ENCODE data around the gene PNMA1.

The PNMA1 gene

DNA sequence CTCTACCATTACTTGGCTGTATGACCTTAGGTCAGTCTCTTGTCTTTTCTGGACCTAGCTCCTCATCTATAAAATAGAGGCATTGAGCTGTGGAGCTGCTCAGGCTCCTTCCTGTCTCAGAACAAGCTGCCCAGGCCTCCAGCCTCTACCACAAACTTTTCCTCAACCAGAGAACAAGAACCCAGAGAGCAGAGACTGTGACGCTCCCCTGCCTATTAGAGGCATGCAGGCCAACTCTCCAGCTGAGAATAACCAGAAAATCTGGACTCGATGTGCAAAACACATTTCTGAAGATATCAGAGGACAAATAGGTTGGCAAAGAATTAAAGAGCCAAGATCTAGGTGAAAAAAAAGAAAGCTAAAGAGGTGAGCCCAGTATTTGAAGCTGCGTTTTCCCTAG, 17.8 kb upstream of the PNMA1 start:
- no peak for DNase-seq

GRCh38 chr14:73731111-73731510, 16.9 kb upstream of the PNMA1 start:
- DNase-seq = no peak

- no peak for DNase-seq
Observed at GRCh38 chr14:73729556-73730265, 15.5 kb upstream of the PNMA1 start.

- DNase-seq = peak; percentile 78 to 87
Observed at GRCh38 chr14:73728717-73729330, 14.6 kb upstream of the PNMA1 start.

DNA sequence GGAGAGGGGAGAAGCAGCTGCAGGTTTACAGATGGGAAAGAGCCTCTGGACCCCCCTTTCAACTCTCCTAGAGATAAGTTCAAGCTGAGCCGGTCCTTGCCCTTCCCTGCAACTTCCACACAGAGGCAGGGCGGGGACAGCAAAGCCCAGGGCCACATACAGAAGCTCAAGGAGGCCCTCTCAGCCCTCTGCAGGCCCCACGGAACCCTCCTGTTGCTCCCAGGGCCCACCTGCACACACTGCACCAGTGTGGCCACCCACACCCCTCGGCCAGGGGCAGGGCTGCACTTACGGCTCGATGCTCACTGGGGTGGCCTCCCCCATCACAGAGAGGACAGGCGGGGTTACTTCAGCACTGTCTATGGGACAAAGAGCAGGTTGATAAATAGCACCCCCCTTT, 13.0 kb upstream of the PNMA1 start:
- no peak for DNase-seq

DNA sequence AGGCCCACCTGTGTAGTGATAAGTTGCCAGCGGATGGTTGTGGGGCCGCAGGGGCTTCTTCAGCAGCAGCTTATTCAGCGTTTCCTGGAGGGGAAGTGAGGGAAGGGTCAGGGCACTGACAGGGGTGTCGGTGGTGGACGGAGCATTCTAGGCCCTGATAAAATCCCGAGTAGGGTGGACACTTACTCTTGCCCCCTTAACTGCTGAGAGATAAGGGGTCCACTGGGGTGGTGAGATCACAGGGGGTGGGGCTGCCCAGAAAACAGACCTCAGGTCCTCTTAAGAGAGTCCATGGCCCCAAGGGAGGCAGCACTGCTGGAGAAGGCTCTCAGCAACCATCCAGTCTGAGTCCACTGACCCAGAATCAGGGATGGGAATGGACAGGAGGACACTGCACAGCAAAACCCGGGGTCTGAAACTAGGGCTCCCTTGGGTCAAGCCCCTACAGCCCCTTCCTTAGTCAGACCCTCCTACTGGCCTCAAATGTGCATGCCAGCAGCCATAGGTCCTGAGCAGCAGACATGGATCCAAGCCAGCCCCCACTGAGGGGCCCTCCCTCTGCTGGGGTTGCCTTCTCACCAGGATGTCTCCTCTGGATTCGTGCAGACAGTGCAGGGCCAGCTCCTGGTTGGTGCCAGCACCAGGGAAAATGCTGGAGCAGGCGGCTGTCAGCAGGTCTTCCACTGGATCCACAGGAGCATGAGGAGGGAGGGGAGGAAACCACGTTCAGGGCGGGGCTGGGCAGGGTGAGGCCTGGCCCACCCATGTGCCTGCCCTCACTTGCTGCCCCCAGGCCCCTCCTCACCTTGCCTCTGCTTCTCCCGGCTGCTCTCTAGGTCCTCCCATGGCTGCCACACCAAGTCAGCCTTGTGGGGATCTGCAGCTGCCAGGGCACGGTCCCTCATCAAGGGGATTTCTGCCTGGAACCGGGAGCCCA, 12.1 kb upstream of the PNMA1 start:
- no peak for DNase-seq

- no peak for DNase-seq
Observed at GRCh38 chr14:73725116-73726024, 11.2 kb upstream of the PNMA1 start.

GRCh38 chr14:73724696-73725095, 10.5 kb upstream of the PNMA1 start:
- DNase-seq = no peak

DNA sequence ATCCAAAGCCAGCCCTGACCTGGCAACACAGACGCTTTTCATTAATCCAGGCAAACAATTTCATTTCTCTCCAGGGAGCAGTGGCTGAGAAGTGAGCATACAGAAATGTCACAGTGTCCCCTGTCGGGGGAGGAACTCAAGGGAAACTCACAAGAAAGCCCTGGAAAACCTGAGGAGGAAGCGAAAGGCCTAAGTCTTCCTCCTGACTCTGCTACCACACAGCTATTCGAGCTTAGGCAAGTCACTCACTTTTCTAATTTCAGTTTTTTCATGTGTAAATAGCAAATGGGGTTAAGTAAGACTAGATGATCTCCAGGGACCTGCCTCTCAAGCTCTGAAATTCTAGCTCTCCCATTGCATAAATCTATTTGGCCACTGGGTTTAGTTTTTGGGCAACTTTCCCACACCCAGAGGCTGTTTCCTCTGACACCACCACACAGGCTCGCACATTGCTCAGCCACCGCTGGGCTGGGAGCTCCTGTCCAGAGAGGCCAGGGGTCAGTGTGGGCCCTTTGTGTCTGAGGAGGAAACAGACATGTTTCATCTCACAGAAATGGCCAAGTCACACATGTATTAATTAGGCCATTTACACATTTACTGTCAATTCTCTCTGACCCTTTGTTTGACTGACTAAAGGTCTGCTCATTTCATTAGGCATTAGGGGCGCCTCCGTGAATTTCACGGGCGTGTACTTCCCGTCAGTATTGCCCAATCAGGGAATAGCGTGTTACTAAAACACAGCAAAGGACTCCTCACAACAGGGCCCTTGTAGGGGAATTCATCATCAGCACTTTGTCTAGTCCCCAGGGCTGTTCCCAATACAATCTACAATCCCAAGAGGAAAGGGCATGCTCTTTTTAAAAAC, 9.8 kb upstream of the PNMA1 start:
- no peak for DNase-seq

- DNase-seq = no peak
Observed at GRCh38 chr14:73723406-73723796, 9.2 kb upstream of the PNMA1 start.

- DNase-seq = no peak
Observed at GRCh38 chr14:73722581-73722980, 8.4 kb upstream of the PNMA1 start.

GRCh38 chr14:73721101-73721821, 7.1 kb upstream of the PNMA1 start:
- no peak for DNase-seq

- DNase-seq = no peak
Observed at GRCh38 chr14:73720636-73721035, 6.5 kb upstream of the PNMA1 start.

GRCh38 chr14:73719791-73720190, 5.6 kb upstream of the PNMA1 start:
- no peak for DNase-seq

DNA sequence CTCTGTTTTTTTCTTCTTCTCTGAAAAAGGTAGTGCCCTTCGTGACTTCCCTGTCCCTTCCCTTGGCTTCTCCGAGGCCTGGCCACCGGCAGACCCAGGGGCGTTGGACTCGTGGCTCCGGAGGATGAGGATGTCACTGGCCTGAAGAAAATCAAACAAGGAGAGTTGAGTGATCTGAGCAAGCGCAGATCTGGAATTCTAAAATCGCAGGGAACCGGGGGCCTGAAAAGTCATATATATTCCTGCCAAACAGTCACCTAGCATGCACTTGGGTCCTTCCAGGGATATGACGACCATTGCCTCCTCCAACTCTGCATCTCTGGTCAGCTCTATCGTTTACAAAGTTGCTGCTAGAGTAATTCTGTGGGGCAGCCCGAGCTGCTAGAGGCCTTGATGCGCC, 5.2 kb upstream of the PNMA1 start:
- DNase-seq = no peak

DNA sequence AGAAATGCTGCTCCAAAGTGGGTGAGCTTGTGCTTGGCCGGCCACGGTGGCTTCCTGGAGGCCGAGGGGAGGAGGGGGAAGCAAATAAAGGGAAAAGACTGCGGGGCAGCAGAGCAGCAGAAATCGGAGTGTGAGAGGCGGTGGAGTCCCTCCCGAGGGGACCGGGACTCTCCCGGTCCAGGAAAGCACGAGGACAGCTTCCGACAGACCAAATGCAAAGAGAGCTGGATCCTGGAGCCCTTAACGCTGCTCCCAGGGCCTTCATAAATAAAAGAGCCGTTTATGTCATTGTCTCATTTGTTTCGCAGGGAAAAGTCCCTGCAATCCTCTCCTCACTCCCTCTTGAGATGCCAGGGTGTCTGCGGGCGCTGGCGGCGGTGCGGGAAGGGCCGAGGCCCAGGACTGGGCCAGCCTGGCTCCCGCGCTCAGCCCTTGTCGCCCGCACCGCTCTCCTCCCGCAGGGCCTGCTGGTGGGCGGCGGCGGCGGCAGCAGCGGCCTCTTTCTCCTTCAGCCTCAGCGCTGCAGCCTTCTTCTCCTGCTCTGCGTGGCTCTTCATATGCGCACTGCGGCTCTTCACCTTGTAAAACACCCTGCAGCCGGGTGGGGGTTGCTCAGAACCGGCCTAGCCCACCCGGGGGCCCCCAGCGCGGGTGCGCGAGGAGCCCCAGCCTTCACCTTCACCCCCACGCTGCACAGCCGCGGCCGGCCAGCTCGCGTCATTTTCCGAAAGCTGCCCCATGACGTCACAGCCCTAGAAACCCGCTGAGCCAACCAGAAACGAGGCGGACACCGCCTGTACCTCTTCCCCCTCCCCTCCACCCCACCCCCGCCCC, 4.5 kb upstream of the PNMA1 start:
- no peak for DNase-seq

DNA sequence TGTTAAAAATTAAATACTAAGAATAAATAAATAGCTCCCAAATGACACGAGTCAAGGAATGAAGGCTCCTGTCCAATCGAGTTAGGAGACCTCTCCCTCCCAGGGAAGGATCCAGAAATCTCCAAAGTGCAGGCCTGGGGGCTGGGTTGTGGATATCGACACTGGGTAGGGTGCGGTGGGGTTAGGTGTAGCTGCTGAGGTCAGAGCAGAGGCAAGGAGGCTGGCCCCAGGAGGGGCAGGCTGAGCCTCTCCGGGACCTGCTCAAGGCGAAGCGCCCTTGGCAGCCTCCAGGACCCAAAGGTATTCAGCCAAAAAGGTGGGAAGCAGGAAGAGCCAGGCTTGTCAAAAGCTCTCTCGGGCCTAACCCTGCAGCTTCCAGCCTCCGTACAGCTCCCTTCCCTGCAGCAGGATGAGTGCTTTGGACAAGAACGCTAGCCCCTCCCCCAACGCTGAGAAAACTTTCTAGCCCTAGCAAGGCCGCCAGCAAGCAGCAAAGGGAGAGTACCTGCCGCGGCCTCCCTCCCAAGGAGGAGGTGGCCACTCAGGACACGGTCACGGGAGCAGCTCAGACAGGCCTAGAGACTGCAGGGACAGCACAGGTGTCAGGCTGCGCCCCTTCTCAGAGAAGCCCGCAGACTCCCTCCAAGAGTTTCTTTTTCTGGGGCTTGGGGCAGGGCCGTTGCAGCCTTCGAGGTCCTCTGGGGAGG, 3.7 kb upstream of the PNMA1 start:
- DNase-seq = no peak

DNA sequence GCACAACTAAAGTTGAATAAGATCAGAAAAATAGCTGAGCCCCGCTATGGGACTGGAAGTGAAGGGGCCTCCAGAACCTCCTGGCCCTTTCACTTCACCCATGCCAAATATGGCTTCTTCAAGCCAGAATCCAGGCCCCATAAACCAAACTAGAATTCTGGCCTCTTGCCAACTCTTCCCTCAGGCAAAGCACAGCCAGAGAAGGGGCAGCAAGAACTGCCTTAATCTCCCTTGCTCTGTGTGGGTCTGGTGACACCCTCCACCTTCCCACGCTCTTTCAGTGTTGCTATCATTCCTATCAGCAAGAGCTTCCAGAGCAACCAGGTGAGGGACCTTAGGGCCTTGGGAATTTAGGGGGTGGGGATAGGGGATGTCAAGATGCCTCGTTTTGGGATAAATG, 3.1 kb upstream of the PNMA1 start:
- DNase-seq = no peak

- no peak for DNase-seq
Observed at GRCh38 chr14:73715707-73716106, 1.5 kb upstream of the PNMA1 start.
